GM18861 (cell line): ENCODE data around the gene RGL2.
"Not testable (repeated sequence)": the region's sequence is repeated elsewhere in the genome, so short reads cannot be mapped to it uniquely, and the experiment has no call there.

ENCODE experiments used
- ATAC-seq: cut with Tn5 transposase; IDR thresholded peaks from one replicate; pipeline ENCODE4 v1.9.1; 2021; ENCODE audit not compliant: unreplicated experiment

Gene RGL2

DNA sequence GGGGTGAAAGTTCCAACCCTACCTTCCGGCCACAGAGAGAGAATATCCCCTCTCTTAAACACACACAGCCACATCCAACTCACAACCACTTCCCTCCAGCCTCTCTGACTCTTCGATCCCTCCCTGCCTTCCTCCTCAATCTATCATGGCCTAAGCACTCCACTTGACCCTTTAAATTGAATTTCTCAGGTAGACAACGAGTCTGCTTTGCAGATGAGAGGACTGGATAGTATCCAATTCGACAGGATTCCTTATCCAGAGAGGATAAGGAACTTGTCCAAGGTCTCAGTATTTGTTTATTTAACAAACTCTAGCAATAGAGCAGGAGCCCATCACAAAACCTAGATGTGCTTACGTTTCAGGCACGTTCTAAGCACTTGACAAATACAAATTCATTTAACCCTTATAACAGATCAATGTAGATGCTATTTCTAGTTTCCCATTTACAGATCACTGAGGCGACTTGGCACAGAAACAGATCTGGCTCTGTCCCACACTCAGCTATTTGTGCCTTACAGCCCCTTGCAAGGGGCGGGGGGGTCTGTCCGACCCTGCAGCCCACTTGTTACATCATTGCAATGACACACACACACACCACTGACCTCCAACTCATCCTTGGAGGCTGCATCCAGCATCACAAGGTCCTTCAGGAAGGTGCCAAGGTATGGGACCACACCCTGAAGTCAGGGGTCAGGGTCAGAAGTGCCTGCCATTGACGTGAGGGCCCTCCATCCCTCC is 4.5 kb downstream of the RGL2 start:
- ATAC-seq: no peak

DNA sequence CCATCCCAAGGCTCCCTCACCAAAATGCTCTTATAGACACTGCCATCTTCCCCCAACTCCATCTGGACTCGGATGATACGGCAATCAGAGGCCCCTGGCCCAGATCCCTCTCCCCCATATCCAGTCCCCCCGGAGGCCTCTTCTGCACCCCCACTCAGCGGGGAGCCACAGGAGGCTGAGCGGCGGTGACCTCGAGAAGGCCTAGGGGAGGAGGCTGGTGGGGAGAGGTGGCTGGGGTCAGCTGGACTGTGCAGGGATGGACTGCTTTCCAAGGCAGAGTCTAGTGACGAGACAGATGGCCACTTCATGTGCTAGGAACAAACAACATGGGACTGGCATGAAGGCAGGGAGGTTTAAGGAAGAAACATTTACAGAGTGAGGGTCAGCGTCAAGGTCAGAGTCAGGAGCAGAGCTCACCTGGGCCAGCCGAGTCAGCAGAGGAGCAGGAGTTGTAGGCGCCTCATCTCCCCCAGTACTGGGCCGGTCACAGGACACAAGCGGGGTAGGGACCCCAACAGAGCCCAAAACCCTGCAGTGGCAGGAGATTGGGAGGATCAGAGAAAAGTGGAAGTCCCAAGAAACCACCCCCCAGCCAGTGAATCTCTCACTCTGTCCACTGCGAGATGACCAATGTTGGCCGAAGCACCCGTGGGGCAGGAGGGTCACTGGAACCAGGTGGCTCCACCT is 5.6 kb downstream of the RGL2 start:
- no peak for ATAC-seq

DNA sequence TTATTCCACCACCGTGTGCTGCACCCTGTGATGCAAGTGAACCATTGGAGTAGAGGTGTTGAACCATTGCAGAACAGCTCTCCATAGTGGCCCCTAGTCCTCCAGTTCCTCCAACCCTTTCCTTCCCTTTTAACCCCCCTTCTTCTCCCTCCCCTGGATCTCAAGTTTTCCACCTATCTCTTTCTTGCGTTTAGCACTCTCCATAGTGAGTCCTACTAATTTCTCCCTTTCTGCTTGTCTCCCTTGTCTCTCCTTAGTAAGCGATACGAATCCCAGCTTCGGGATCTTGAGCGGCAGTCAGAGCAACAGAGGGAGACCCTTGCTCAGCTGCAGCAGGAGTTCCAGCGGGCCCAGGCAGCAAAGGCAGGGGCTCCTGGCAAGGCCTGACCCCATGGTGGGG is 8.3 kb downstream of the RGL2 start:
- ATAC-seq: no peak

DNA sequence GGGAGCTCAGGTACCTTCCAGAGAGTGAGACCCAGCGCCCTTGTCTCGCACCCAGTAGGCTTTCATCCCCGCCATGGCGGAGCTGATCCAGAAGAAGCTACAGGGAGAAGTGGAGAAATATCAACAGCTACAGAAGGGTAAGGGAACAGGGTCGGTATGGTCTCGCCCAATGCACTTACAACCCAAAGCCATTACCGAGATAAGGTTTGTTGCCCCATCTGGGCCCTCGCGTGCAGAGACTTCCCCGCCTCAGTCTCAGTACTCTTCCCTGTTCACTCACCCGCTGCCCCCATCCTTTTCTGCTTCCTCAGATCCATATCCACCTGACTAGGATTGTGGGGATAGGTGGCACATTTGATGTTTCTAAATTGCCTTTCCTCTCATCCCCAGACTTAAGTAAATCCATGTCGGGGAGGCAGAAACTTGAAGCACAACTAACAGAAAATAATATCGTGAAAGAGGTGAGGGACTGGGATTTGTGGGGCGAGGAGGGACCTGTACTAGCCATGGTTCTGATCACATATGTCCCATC is 8.9 kb downstream of the RGL2 start:
- ATAC-seq: peak; percentile 17

DNA sequence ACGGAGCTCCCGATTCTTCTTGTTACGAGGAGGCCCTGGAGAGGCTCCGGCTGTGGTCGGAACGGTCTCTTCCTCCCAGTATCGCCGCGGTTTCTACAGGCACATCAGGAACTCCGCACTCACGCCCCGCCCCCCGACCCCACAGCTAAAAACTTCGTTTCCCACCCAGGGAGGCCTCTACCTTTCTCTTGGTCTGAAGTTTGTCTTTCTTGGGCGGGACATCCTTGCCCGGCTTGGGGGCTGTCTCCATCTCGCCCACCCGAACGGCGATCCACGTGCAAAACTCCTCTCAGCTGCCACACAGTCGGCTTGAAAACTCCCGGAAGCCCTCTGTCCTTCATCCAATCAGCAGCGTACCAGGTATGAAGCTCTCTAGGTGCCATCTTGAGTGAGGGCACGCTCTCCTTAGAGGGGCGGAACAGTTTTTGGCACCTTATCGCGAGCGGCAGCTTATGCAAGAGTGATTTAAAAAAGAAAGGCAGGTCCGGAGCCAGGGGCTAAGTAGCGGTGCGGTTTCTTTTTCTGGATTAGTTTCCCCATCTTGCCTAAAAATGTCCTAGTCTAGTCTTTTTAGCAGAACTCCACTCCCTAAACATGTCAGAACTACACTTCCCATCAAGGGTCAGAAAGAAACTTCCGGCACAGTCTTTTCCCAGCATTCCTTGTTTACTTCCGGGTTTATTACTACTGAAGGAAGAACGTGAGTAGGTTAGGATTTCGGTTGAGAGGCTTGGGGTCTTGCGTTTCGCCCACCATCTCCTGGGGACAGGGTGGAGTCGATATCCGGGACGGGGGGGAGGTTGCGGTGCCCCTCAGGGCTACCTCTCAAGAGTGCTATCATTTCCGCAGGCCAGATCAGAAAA is 9.6 kb downstream of the RGL2 start, which contains the start of the genes PFDN6 and WDR46:
TSS of gene PFDN6 (plus strand) at position 681 of the 863 bp plus-strand sequence. CDS start 256 bp downstream, outside the sequence.
TSS of gene WDR46 (minus strand) at position 319 of the 863 bp plus-strand sequence. CDS start at position 250, 69 bp downstream.
- ATAC-seq: peak; percentile 76

DNA sequence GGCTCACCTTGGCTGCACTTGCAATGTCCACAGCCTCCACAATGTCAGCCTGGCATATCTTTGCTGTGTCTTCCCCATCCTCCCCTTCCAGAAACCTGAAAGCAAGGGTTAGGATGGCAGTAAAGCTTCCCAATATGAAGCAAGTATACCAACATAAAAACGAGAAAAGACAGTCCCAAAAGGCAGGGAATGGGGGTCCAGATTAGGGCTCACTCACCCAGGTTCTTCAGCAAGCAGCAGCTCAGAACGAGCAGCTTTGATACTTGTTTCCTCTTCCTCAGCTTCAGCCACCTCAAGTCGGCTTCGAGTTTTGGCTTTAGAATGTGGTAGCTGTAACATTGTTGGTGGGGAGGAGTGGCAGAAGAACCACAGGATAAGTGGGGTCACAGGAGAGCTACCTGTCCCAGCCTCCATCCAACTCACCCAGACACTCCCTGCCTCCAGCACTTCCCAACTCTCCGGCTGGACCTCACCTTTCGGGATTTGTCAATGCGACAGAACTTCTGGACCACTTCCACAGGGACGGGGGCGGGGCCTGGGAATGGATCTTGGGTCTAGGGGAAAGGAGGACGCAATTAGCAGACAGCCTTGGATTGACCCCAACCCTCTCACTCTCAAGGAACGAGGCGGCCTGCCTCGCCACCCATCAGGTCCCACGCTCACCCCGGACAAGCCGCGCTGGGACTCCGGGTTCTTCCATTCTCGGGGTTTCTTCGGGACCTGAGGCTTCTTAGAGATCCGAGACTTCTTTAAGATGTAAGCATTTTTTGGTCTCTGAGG is 10.4 kb downstream of the RGL2 start:
- no peak for ATAC-seq

DNA sequence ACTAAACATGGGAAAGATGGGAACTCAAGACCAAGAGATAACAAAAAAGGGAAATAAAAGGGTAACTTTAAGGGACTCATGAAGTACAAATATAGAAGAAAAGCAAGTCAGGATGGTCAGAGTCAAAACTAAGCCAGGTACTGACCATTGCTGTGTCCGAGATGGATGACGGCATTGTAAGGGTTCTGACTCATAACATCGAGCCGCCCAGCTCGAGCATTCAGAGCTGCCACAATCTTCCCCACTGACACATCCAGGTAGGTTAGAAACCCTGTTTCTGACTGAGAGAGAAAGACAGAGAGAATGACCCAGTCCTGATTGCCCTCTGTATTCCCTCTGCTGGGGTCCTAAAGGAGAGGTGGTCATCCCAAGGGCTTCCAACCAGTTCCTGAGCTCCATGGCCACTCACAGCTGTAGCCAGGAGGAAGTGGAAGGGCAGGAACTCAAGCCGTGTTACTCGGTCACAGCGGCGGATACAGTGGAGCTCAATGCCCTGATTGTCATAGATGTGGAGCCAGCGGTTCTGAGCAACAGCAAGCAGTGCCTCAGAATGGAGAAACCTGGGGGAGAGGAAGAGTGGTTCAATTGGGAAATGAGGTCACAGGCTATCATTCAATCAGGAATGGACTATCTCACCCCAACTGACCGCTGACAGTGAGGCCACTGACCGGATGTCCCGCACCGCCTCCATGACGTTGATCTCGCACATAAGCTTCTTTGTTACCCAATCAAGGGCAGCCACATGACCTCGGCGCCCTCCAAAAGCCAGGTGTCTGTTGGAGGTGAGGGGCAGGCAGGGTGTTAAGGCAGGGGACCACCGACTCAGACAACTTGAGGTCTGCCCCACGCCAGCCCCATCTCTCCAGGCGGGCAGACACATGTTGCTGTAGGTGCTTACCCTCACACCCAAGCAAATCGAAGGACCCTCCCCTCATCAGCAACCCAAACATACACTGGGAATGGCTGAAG is 11.5 kb downstream of the RGL2 start:
- no peak for ATAC-seq

DNA sequence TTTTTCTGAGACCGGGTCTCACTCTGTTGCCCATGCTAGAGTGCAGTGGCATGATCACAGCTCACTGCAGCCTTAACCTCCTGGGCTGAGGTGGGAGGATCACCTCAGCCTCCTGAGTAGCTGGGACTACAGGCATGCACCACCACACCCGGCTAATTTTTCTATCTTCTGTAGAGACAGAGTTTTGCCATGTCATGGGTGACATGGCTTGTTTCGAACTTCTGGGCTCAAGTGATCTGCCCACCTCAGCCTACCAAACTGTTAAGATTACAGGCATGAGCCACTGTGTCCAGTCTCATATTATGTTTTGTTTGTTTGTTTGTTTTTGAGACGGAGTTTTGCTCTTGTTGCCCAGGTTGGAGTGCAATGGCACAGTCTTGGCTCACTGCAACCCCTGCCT is 13.5 kb downstream of the RGL2 start:
- not testable (repeated sequence) for ATAC-seq

DNA sequence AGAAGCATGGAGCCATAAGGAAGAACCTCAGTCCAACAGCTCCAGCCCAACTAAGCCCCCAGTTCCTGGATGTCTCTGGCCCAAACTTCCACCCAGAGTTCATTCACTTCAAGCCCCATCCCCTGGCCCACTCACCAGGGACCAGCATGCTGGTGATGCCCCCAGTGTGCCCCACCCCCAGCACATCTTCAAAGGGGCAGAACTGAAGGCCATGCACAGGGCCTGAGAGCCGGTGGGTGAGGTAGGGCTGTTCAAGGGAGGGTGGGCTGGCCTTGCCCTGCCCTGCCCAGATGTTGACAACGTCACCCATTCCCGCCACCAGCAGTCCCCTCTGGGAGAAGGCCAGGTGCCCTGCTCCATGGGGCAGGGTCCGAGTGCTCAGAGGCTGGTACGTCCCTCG is 18.2 kb downstream of the RGL2 start:
- no peak for ATAC-seq

DNA sequence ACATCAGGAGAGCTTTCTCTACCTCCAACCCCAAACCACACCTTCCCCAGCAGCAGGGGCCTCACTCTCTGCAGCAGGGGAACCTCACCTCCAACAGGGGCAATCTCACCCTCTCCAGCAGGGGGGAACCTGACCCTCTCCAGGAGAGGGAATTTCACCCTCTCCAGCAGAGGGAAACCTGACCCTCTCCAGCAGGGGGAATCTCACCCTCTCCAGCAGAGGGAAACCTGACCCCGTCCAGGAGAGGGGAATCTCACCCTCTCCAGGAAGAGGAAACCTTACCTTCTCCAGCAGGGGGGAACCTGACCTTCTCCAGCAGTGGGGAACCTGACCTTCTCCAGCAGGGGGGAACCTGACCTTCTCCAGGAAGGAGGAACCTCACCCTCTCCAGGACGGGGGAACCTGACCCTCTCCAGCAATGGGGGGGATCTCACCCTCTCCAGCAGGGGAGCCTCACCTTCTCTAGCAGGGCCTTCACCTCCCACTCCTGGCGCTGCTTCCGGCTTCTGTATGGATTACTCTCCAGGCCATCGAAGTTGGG is 18.7 kb downstream of the RGL2 start:
- no peak for ATAC-seq

DNA sequence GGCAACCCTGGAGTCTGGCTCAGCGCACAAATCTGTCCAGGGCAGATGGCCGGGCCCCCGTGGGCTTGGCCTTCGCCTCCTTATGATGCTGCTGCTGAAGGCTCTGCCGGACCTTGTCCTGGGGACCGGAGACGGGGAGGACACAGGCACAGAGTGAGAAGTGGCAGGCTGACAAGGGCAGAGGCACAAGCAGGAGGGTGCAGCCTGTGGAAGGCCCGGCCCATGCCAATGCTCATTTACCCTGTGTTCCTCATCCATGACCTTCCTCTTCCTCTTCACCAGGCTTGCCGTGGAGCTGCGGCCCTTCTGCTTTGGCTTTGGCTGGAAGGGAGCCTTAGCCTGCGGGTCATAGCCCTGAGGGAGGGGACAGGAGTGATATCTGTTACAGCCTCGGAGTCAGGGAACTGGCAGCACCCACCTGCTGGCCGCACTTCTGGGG is 19.5 kb downstream of the RGL2 start:
- no peak for ATAC-seq

DNA sequence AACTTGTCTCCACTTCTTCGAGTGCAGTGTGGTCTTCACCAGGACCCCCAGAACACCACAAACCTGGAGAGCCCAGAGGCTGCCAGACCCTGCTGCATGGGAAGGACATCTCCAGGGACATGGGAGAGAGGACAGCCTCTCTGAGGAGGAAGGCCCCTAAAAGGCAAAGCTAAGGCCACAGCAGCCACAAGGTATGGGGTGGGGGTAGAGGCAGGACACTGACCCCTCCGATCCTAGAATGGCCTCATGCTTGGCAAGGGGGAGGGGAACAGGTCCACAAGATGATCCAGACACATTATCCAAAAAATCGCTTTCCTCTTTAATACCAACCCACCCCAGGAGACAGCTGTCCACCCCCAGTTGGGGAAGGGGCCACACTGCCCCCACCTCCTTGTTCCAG is 19.9 kb downstream of the RGL2 start:
- ATAC-seq: no peak

DNA sequence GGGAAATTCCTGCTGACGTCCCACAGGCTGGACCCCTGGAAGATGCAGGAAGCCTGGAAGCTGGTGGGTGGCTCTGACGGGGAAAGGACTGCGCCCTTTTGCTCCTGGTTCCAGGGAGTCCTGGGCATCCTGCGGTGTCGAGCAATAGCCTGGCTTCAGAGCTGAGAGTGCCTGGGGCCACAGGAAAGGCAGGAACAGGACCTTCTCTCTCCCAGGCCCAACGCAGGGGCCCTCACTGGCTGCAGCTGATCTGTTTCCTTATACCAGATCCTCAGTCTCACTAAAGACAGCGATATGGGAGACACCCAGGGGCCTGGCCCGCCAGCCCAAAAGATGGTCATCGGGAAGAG is 20.4 kb downstream of the RGL2 start:
- ATAC-seq: no peak

DNA sequence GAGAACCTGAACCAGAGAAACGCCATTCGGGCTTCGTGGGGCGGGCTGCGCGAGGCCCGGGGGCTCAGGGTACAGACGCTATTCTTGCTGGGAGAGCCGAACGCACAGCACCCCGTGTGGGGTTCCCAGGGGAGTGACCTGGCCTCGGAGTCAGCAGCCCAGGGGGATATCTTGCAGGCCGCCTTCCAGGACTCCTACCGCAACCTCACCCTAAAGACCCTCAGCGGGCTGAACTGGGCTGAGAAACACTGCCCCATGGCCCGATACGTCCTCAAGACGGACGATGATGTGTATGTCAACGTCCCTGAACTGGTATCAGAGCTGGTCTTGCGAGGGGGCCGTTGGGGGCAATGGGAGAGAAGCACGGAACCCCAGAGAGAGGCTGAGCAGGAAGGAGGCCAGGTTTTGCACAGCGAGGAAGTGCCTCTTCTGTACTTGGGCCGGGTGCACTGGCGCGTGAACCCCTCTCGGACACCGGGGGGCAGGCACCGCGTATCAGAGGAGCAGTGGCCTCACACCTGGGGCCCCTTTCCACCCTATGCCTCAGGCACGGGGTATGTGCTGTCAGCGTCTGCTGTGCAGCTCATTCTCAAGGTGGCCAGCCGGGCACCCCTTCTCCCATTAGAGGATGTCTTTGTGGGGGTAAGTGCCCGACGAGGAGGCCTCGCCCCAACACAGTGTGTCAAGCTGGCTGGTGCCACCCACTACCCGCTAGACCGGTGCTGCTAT is 20.9 kb downstream of the RGL2 start:
- no peak for ATAC-seq

DNA sequence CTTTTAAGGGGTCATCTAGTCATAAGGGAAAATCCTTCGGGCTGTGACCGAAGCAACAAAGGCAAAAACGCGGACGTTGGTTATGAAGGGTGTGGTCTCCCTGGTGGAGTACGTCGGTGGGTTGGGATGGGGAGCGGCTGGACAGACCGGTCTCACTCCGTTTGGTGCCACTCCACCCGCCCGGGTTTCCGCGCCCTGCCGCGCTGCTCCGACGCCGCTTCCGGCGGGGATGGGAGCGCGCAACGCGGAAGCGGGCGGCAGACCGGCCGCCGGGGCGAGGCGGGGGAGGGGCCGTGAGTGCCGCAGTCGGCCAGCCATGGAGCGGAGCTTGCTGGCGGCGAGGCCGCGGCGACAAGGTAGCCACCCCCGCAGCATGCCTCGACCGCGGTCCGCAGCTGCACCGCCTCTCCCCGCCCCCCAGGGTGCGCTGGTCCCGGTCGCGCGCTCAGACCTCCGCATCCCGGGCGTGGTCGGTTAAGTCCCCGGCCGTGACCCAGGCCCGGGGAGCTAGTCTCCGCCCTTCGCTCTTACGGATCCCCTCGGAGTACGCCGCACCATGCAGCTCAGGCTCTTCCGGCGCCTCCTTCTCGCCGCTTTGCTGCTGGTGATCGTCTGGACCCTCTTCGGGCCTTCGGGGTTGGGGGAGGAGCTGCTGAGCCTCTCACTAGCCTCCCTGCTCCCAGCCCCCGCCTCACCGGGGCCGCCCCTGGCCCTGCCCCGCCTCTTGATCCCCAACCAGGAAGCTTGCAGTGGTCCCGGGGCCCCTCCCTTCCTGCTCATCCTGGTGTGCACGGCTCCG is 21.7 kb downstream of the RGL2 start, which contains the start of gene B3GALT4:
TSS of gene B3GALT4 (plus strand) at position 260 of the 799 bp plus-strand sequence. CDS start at position 557, 297 bp downstream.
- ATAC-seq: peak; percentile 32

DNA sequence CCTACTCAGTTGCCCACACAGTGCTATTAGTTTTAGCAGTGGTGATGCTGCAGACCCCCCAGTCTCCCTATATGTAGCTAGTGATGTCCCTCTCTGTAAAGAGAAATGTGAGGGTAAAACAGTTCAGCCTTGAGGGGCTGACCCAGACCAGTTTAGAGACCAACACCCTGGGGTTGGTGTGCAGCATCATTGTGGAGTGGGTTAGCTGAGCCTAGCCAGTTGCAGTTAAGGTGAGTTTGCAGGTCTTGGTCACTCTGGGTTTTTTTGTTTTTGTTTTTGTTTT is 22.2 kb downstream of the RGL2 start:
- ATAC-seq: no peak

DNA sequence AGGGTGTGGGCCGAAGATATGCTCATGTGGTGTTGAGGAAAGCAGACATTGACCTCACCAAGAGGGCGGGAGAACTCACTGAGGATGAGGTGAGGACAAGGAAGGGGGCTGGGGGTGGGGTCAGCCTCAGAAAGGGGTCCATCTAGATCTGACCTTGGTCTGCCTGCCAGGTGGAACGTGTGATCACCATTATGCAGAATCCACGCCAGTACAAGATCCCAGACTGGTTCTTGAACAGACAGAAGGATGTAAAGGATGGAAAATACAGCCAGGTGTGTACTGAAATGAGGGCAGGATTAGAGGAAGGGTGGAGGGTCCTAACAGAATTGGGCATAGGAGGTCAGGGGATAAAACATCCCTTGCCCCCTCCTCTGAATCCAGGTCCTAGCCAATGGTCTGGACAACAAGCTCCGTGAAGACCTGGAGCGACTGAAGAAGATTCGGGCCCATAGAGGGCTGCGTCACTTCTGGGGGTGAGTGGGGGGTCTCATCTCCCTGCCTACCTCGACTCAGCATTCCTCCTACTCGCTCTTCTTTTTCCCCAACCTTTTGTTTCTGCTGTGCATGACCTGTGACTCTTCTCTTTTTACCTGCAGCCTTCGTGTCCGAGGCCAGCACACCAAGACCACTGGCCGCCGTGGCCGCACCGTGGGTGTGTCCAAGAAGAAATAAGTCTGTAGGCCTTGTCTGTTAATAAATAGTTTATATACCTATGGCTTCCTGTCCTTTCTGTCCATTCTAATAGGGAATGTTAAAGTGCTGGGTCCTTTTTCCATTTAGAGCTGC is 22.8 kb downstream of the RGL2 start:
- not testable (repeated sequence) for ATAC-seq
